T-helper 1 cell (primary cell): ENCODE measurements around the gene CCAR1.
A peak's percentile ranks its signal among the peaks of the same experiment; 100 is the strongest.
"Not testable (repeated sequence)": the region's sequence is repeated elsewhere in the genome, so short reads cannot be mapped to it uniquely, and the experiment has no call there.

ENCODE experiments used
- DNase-seq, 5 donors: peaks; one replicate each; pipeline ENCODE4 v3.0.0-alpha.2; 2012 to 2020

The CCAR1 gene

DNA sequence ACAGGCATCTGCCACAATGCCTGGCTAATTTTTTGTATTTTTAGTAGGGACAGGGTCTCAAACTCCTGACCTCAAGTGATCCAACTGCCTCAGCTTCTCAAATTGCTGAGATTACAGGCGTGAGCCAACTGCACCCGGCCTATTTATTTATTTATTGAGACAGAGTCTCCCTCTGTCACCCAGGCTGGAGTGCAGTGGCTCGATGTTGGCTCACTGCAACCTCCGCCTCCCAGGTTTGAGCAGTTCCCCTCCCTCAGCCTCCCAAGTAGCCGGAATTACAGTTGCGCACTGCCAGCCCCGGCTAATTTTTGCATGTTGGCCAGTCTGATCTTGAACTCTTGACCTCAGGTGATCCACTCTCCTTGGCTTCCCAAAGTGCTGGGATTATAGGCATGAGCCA lies 46.4 kb downstream of the CCAR1 start:
- DNase-seq, result not testable (repeated sequence)

DNA sequence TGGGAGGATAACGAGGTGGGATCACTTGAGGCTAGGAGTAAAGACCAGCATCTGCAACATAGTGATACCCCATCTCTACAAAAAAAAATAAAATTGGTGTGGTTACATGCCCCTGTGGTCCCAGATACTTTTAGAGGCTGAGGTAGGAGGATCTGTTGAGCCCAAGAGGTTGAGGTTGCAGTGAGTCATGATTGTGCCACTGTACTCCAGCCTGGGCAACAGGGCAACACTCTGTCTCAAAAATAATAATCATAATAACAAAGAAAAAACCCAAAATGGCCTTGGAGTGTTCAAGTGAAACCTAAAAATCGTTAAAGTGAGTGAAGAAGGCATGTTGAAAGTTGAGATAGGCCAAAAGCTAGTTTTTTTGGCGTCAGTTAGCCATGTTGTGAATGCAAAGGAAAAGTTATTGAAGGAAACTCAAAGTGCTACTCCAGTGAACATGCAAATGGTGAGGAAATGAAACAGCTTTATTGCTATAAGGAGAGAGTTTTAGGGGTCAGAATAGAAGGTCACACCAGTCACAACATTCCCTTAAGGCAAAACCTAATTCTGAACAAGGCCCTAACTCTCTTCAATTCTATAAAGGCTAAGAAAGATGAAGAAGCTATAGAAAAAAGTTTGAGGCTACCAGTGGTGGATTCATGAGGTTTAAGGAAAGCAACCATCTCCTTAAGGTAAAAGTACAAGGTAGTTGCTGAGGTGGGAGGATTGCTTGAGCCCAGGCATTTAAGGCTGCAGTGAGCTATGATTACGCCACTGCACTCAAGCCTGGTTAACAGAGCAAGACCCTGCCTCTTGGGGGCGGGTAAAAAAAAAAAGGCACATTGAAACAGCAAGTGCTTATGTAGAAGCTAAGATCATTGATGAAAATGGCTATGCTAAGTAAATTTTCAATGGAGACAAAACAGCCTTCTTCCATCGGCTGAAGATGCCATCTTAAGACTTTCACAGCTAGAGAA lies 60.9 kb downstream of the CCAR1 start:
- DNase-seq, result no peak

DNA sequence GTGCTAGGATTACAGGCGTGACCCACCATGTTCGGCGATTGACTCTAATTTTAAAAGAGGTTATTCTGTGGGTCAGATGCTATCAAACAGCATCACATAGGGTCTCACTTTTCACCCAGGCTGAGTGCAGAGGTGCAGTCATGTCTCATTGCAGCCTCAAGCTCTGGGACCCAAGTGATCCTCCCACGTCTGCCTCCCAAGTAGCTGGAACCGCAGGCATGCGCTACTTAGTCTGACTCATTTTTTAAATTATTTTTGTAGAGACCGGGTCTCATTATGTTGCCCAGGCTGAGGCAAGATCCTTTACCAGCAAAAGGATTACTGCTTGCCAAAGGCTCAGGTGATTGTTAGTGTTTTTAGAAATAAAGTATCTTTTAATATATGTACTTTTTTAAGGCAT lies 63.4 kb downstream of the CCAR1 start:
- DNase-seq, result no peak

DNA sequence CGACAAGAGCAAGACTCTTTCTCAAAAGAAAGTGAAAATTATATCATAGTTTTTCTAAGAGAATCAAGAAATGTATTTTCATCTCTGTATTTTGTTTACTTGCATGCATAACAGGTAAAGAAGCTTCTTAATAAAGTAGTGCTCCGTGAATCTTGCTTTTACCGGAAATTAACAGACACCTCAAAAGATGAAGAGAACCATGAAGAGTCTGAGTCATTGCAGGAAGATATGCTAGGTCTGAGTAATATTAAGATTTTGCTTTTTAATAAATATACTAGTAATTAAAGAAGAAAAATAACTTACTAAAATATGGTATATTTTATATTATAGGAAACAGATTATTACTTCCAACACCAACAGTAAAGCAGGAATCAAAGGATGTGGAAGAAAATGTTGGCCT lies 66.8 kb downstream of the CCAR1 start:
- DNase-seq, result peak in 1 of 5 donors; percentile 42

DNA sequence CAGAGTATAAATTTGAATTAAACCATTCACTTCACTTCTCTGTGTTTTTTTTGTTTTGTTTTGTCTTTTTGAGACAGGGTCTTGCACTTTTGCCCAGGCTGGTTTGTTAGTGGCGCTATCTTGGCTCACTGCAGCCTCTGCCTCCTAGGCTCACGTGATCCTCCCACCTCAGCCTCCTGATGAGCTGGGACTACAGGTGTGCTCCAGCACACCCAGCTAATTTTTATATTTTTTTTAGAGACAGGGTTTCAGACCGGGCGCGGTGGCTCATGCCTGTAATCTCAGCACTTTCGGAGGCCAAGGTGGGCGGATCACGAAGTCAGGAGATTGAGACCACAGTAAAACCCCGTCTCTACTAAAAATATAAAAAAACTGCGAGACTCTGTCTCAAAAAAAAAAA lies 69.4 kb downstream of the CCAR1 start:
- no peak for DNase-seq

DNA sequence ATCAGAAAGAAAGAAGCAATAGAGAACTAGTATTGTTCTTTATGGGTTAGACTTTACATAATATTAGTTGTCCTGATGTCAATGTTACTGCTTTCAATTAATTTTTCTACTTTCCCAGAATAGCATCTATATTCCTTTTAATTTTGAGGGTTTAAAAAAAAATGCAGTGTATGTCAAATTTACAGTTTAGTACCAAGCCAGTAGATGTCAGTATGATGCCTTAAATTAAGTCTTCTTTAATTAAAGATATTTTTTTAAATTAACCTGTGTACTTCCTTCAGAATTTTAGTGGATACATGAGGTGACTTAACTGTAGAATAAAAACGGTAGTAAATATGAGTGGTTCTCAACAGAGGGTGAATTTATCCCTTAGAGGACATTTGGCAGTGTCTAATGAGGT lies 71.1 kb downstream of the CCAR1 start:
- no peak for DNase-seq

DNA sequence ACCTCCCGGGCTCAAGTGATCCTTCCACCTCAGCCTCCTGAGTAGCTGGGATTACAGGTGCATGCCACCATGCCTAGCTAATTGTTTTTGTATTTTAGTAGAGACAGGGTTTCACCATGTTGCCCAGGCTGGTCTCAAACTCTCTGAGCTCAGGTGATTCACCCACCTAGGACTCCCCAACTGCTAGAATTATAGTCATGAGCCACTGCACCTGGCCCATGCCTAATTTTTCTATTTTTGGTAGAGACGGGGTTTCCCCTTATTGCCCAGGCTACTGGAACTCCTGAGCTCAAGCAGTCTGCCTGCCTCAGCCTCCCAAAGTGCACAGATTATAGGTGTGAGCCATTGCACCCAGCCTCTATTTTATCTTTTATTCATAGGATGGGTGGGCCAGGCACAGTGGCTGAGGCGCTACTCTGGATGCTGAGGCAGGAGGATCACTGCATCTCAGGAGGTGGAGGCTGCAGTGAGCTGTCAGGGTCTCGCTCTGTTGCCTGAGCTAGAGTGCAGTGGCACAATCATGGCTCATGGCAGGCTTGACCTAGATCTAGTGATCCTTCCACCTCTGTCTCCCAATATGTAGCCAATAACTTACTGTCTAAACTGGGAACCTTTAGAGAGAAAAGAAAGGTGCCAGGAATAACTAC lies 75.0 kb downstream of the CCAR1 start:
- no peak for DNase-seq

DNA sequence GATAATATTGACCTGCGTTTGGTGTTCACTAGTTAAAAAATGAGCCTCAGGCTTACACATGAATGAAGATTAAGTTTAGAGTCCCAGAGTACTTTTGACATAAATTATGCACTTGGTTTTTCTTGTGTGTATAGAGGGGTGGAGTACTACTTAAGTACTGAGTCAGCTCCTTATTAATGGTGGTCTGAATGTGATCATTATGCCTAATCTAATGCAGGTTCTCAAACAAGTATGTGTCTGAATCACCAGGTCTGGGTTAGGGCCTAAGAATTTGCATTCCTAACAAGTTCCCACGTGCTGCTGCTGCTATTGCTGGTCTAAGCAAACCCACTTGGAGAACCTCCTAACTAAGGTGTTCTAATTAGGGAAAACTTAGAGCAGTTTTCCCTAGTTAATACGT lies 75.6 kb downstream of the CCAR1 start:
- no peak for DNase-seq

DNA sequence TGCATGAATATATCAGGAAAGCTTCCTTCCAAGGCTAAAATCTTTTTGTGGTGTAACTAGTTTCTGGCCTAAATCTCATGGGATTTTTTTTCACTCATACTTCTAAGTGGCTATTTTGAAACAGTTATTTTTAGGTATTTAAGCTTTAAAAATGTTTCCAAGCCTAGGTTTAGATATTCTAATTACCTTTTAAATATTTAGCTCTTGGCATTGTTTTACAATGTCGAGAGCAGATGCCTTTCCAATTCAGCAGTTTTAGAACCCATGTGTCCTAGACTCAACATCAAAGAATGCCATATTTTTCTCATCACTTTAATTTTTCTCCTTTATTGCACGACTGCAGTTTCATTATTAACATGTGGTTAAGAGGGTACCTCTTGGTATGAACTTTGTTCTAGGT lies 79.2 kb downstream of the CCAR1 start:
- no peak for DNase-seq

DNA sequence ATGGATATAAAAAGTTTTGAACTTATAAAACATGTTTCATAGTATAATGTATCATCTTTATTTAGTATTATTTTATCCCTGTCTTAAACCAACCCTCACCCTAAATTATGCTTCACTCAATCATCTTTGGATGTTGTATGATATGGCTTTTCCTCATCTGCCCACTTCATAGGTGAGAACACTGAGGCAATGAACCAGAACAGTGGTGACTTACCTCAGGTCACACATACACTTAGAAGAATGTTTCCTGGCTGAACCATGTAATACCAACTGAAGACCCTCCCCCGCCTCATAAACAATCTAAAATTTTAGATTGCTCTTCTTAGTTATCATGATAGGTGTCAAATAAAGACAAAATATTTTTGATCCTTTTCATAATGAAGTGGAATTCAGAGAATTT lies 83.7 kb downstream of the CCAR1 start:
- no peak for DNase-seq

DNA sequence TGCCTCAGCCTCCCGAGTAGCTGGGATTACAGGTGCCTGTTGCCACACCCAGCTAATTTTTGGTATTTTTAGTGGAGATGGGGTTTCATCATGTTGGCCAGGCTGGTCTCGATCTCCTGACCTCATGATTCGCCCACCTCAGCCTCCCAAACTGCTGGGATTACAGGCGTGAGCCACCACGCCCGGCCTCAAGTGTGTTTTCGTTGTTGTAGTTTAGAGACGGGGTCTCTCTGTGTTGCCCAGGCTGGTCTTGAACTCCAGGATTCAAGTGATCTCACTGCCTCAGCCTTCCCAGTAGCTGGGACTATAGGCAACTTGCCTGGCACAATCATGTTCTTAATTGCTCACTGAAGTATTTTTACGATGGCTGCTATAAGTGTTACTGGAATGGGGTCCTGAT lies 89.8 kb downstream of the CCAR1 start:
- DNase-seq, result not testable (repeated sequence)

DNA sequence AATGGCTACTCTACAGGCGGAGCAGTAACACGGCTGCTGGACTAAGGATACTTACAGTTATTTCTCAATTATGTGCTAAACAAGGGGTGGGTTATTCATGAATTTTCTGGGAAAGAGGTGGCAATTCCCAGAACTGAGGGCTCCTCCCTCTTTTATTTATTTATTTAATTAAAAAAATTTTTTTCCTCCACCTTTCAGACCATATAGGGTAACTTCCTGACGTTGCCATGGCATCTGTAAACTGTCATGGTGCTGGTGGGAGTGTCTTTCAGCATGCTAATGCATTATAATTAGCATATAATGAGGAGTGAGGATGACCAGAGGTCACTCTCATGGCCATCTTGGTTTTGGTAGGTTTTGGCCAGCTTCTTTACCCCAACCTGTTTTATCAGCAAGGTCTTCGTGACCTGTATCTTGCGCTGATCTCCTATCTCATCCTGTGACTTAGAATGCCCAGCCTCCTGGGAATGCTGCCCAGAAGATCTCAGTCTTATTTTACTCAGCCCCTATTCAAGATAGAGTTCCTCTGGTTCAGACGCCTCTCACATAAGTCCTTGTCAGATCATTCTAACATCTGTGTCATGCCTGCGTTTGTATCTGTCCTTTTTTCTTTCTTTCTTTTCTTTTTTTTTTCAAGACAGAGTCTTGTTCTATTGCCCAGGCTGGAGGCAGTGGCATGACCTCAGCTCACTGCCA lies 90.4 kb downstream of the CCAR1 start:
- no peak for DNase-seq

DNA sequence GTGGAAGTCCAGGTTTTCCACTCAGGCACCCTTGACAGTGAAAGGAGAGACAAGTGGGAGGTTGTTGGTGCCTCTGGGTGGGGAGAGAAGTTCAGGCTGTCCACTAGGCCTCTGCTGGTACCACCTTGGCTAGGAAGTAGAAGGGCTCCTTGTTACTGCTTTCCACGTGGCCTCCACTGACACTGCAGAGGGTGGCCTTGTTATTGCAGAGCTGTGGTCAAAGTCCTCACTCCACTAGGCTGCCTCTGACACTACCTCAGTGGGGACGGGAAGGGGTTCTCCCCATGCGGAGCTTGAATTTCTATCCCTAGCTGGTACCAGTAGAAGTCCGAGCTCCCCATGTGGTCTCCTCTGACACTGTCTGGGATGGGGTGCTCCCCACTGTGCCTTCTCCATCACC lies 91.4 kb downstream of the CCAR1 start:
- no peak for DNase-seq

DNA sequence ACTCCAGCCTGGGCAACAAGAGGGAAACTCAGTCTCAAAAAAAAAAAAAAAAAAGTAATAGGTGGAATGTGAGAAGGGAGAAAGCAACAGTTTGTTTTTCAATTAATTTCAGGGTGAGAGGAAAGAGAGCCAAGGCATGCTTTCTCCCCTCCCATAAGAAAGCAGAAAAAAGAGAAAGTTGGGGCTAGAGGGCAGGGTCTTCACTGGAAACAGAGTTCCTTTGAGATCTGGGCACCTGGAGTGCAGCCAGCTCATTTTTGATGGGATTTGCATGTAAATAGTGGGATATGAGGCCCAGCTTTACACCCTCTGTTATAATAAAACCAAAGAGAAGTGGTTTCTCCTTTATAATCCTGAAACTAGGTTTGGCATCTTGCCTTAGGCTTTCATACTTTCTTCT lies 92.5 kb downstream of the CCAR1 start:
- no peak for DNase-seq

DNA sequence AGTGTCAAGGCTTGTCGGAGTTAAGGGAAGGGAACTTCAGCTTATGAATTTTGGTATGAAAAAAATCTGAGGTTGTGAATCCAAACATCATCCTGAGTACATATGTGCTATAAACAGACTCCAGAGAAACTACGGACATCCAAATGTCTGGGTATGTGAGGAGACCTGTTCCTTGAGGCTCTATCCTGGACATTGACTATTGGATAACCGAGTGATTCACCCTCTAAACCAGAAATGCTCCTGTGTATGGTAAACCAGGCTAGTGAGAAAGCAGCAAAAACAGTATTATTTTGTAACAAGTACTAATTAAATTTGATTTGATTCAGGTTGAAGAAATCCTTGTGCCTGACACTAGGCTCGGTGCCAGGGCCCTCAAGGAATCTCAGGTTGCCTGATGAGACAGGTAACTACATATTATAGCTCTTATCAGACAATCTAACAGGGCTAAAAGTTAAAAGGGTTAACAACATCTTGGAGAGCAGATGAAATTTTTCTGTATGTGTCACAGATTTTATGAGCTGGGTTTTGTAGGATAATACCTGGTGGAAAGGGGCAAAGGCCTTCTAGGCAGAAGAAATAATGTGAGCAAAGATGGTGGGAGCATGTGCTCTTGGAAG lies 95.9 kb downstream of the CCAR1 start:
- no peak for DNase-seq

DNA sequence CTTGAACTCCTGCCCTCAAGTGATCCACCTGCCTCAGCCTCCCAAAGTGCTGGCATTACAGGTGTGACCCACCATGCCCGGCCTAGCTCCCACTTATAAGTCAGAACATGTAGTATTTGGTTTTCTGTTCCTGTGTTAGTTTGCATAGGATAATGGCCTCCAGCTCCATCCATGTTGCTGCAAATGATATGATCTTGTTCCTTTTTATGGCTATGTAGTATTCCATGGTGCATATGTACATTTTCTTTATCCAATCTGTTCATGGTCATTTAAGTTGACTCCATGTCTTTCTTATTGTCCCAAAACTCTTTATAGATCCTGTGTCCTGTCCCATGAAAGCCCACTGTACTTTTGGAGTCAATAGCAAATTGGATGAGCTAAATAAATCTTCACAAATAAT lies 99.3 kb downstream of the CCAR1 start:
- not testable (repeated sequence) for DNase-seq

DNA sequence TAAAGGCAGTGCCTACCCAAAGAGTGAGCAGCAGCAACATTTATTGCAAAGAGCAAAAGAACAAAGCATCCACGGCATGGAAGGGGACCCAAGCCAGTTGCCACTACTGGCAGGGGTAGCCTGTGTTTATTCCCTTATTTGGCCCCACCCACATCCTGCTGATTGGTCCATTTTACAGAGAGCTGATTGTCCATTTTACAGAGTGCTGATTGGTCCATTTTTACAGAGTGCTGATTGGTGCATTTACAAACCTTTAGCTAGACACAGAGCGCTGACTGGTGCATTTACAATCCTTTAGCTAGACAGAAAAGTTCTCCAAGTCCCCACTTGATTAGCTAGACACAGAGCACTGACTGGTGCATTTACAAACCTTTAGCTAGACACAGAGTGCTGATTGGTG lies 101.6 kb downstream of the CCAR1 start:
- not testable (repeated sequence) for DNase-seq

DNA sequence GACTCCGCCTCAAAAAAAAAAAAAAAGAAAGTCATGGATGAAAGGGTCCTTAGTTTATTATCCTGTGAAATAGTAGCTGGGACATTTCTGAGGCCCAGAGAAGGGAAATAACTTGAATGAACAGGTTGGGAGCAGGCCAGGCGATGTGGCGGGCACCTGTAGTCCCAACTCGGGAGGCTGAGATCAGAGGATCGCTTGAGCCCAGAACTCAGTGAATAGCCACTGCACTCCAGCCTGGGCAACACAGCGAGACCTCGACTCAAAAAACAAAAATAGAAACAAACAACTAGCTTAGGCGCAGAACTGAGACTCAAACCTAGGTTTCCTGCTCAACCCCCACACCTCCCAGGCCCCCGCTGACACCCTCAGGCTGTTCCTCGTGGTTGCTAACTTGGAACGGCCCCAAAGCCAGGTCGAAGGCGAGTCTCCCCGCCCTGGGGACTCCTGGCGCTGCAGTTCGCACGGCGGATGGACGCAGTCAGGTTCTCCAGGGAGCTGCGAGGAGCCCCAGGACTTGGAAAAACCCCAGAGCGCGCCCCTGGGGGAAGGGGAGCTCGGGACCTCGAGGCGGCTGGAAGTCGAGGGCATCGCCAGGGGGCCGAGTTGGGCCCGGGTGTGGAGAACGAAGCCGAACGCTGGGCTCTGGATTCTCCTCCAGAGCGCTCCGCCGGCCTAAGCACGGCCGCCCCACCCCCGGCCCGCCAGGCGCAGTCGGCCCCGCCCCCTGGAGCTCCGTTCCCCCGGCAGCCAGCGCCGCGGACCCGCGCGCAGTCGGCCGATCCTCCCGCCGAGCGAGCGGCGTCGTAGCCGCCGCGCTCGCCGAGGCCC lies 105.9 kb downstream of the CCAR1 start, which contains the start of gene STOX1:
Gene STOX1, plus strand, starts transcription at position 768 of the 828 bp plus-strand sequence. CDS start 93 bp downstream, outside the sequence.
- peak in 4 of 5 donors; percentile 15 to 60 (median 38) for DNase-seq

DNA sequence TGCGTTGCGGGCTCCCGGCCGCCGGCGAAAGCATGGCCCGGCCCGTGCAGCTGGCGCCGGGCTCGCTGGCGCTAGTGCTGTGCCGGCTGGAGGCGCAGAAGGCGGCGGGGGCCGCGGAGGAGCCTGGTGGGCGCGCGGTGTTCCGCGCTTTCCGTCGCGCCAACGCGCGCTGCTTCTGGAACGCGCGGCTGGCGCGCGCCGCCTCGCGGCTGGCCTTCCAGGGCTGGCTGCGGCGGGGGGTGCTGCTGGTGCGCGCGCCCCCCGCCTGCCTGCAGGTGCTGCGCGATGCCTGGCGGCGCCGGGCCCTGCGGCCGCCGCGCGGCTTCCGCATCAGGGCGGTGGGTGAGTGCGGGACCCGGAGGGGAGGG lies 106.5 kb downstream of the CCAR1 start:
- not testable (repeated sequence) for DNase-seq

DNA sequence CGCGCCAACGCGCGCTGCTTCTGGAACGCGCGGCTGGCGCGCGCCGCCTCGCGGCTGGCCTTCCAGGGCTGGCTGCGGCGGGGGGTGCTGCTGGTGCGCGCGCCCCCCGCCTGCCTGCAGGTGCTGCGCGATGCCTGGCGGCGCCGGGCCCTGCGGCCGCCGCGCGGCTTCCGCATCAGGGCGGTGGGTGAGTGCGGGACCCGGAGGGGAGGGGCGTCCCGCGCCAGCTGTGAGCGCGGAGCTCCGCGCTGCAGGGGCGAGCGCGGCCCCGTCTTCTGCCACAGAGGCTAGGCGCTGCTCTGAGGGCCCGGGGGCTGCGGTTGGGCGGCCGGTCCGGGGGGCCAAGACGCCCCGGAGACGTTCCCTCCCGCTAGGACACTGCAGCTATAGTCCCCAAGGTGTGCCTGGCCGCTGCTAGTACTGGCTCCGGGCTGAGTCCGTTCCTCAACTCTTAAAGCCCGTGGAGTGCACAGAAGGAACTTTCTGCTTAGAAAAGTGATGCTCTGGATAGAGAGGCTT lies 107.1 kb downstream of the CCAR1 start:
- peak in 1 of 5 donors; percentile 16 for DNase-seq

DNA sequence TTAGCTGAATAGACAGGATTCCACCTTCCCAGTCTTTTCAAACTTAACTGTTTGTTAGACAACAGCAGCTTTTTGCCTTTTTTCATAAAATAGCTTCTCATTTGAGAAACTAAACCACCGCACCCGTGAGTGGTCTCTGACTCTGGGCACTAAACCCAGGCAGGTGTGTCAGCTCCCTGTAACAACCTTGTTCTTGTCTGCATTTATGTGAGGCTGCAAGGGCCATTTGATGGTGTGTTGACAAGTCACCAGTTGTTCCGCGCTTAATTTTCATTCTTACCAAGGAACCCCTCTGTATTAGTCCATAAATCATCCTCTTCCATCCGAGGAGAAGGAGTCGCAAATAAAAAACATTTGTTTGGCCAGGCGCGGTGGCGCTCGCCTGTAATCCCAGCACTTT lies 107.8 kb downstream of the CCAR1 start:
- no peak for DNase-seq

DNA sequence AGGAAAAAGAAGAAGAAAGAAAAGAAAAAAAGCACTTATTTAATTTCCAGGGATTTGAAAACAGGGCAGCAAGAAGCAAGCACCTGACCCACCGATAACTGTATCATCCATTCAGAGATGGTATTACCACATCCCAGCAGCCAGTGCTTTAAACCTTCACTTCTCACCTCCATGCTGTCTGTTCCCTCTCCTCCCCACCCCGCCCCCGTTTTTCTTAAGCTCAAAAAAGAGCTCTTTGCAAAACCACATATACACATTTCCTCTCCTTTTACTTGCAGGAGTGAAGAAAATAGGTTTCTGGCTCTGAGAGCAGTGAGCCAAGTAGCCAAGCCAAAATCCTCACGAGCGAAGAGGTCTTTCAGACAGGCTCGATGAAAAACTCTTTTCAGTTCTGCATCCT lies 108.5 kb downstream of the CCAR1 start:
- no peak for DNase-seq
